ENCODE data around the gene GC. TPM values are rescaled to one million over a fixed set of nuclear protein-coding genes. Genes with fewer than 3 reads are reported as not detected.

Gene GC
- total RNA-seq, 4 donors from 2014 or later: not detected

DNA sequence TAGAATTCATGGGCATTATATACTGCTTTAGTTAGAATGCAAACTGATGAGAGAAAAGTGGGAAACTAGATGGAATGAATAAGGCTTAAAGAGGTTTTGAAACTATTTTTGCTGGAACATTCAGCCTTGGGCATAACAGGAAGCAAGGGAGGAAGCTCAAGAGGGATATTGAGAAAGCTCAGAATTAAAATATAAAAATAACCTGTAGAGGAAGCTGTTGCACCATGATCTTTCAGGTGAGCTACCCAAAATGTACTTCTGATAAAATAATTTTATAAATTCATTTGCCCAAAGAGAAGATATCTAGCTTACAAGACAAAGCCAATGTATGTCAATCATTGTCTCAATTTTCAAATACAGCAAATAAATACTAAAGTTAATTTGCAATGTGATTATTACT lies 11.3 kb downstream of the GC start:
- no peak overlapping the region for H3K4me3 ChIP-seq (ENCODE audit: low read depth, poor library complexity, severe bottlenecking)
- intact Hi-C loops (cut with DNase I; ENCODE audit: low total_unique reads): no loop called here
- DNase-seq (ENCODE audit: low spot score in 2 of 2): no peak

DNA sequence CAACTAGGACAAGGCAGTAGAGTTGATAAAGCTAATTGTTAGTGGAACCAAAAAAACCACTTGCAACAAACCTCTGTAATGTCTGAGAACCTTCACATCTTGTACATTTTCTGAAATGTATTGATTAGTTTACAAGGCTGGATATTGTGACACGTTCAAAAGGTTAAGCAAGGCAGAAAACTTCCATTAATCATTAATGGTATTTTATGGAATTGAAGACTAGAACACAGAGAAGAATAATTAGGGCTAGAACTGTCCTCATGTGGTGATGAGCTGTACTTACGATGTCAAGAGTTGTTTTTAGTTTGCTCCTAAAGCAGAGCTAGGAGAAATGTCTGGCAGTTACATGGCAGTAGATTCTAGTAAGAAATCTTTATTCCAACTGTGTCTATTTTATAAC lies 12.3 kb downstream of the GC start:
- WGBS, 2 donors: 68 to 70% methylated on average over 2 of the region's 2 CpGs
- intact Hi-C loops (cut with DNase I; ENCODE audit: low total_unique reads): no loop called here
- TF ChIP-seq, protein P1, sequence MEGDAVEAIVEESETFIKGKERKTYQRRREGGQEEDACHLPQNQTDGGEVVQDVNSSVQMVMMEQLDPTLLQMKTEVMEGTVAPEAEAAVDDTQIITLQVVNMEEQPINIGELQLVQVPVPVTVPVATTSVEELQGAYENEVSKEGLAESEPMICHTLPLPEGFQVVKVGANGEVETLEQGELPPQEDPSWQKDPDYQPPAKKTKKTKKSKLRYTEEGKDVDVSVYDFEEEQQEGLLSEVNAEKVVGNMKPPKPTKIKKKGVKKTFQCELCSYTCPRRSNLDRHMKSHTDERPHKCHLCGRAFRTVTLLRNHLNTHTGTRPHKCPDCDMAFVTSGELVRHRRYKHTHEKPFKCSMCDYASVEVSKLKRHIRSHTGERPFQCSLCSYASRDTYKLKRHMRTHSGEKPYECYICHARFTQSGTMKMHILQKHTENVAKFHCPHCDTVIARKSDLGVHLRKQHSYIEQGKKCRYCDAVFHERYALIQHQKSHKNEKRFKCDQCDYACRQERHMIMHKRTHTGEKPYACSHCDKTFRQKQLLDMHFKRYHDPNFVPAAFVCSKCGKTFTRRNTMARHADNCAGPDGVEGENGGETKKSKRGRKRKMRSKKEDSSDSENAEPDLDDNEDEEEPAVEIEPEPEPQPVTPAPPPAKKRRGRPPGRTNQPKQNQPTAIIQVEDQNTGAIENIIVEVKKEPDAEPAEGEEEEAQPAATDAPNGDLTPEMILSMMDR (IDR thresholded peaks at IDR 0.05): no peak
- no peak for TF ChIP-seq POLR2A (IDR thresholded peaks at IDR 0.05)
- H3K4me3 ChIP-seq (ENCODE audit: low read depth, poor library complexity, severe bottlenecking): no peak overlapping the region
- no peak for DNase-seq (ENCODE audit: low spot score in 2 of 2)

More for the DNA sequence above, 11.3 kb downstream of the GC start:
- no peak for TF ChIP-seq POLR2A (IDR thresholded peaks at IDR 0.05)
- TF ChIP-seq, protein P1 (IDR thresholded peaks at IDR 0.05): no peak

DNA sequence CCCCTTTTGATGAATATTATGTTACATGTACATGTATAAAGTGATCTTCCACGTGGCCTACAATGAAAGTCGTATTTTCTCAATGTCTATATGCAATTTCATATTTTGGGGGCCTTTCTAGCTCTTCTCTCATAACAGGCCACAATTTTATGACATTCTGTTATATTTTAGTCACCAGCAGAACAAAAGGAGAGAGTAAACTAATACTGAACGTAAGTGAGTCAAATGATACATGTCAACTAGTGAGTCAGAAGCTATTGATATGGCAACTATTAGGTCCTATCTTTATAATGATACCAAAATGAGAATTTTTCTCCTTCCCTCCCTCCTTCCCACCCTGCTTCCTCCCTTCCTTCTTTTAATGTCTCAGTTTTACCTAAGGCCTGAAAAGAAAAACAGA lies 14.4 kb downstream of the GC start:
- 83 to 88% methylated on average over 3 of the region's 3 CpGs for WGBS, 2 donors
- TF ChIP-seq POLR2A (IDR thresholded peaks at IDR 0.05): no peak
- TF ChIP-seq, protein P1 (IDR thresholded peaks at IDR 0.05): no peak
- H3K4me3 ChIP-seq (ENCODE audit: low read depth, poor library complexity, severe bottlenecking): no peak overlapping the region
- intact Hi-C loops (cut with DNase I; ENCODE audit: low total_unique reads): no loop called here
- no peak for DNase-seq (ENCODE audit: low spot score in 2 of 2)

DNA sequence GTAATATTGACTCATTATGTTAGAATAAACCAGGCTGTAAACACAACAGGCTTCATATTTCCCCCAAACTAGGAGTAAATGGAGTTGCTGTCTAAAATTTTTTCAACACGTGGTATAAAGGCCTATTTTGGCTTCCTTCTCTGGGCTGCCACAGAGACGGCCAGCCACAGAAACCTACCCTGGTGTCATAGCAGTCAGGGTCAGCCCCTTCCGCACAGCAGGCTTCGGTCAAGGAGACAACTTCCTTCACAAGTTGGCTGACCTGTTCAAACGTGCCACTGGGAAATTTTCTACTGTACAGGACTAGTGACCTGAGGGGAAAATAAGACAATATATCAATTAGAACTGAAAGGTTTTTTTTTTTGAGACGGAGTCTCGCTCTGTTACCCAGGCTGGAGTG lies 15.8 kb downstream of the GC start:
- WGBS, 2 donors: 52 to 64% methylated on average over 7 of the region's 7 CpGs
- H3K4me3 ChIP-seq (ENCODE audit: low read depth, poor library complexity, severe bottlenecking): no peak overlapping the region
- no peak for TF ChIP-seq POLR2A (IDR thresholded peaks at IDR 0.05)
- TF ChIP-seq, protein P1 (IDR thresholded peaks at IDR 0.05): no peak
- no peak for DNase-seq (ENCODE audit: low spot score in 2 of 2)
- intact Hi-C loops (cut with DNase I; ENCODE audit: low total_unique reads): no loop called here

DNA sequence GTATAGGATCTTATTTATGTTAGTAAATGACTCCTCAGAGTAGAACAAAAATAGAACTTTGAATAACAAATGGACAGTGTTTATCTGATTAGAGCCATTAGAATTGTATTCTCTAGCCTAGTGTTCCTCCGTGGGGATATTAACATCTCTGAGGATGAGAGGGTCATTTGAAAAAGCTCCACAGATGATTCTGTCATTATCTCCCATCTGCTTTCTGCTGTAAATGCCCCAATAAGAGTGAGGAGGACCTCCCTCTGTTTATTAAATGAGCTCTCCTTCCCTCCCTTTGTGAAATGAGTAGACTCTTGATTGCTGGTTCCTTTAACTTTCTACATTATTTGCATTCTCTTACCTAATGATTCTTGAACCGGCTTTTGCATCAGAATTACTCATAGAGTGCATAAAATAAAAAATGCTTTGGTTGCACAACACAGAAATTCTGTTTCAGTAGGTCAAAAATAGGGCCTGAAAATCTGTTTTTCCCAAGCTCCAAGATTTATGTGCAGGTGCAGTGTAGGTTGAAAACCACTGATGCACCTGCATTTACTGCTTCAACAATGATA lies 18.0 kb downstream of the GC start:
- 21 to 40% methylated on average over 2 of the region's 2 CpGs for WGBS, 2 donors
- no peak for DNase-seq (ENCODE audit: low spot score in 2 of 2)
- no peak overlapping the region for H3K4me3 ChIP-seq (ENCODE audit: low read depth, poor library complexity, severe bottlenecking)
- intact Hi-C loops (cut with DNase I; ENCODE audit: low total_unique reads): no loop called here
- no peak for TF ChIP-seq POLR2A (IDR thresholded peaks at IDR 0.05)
- TF ChIP-seq, protein P1 (IDR thresholded peaks at IDR 0.05): no peak

DNA sequence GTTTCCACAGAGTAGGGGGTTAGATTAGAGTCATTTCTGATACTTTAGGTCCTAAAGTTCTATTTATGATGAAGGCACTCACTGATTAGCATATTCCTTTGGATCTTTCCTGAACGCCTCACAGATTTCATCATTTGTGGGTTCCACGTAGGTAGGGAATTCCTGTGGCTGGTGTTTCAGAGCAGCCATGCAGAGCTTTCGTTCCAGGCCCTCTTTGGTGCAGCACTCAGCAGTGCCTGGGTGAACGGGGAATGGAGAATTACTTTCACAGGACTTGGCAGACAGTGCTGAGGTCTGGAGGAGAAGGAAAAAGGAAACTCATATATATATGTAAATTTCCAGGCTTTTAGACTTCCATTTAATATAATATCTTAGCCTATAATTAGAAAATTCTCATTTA lies 18.5 kb downstream of the GC start:
- intact Hi-C loops (cut with DNase I; ENCODE audit: low total_unique reads): no loop called here
- WGBS, 2 donors: 66 to 67% methylated on average over 4 of the region's 4 CpGs
- no peak for DNase-seq (ENCODE audit: low spot score in 2 of 2)
- TF ChIP-seq, protein P1 (IDR thresholded peaks at IDR 0.05): no peak
- TF ChIP-seq POLR2A (IDR thresholded peaks at IDR 0.05): no peak
- no peak overlapping the region for H3K4me3 ChIP-seq (ENCODE audit: low read depth, poor library complexity, severe bottlenecking)
